Measurements from ENCODE around the gene TTYH1.
A peak's percentile ranks its signal among the peaks of the same experiment; 100 is the strongest.

The TTYH1 gene

DNA sequence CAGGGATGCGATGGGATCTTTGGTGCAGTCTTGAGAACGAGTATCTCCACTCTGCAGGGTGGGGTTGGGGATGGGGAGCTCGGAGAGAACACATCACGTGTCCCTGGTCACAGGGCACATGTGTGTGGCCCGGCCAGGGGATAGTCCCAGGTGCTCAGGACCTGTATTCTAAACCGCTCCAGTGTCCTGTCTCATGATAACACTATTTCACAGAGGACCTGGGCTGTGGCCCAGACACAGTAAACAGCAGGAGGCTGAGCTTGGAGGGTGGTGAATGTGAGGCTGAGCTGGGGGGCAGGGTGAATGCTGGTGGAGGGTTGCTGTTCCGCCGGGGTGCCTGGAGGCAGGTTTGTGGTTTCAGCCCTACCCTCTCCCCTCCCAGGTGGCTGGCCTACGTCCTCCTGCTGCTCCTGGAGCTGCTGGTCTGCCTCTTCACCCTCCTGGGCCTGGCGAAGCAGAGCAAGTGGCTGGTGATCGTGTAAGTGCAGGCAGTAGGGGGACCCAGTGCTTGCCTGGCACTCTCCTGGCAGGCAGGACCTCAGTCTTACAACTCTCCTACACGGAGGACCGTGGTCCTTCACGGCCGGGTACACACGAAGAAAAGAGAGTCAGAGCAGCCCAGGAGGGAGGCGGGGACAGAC is 11.1 kb downstream of the TTYH1 start:
- ATAC-seq, result peak; percentile 7; the same call in 2 of the 3 replicates
- no peak for TF ChIP-seq ISL1 (CRISPR knock-in tag; IDR thresholded peaks at IDR 0.05)

GRCh38 chr19:54427586-54427985 is 12.3 kb downstream of the TTYH1 start:
- no peak for ATAC-seq
- TF ChIP-seq, protein P1, sequence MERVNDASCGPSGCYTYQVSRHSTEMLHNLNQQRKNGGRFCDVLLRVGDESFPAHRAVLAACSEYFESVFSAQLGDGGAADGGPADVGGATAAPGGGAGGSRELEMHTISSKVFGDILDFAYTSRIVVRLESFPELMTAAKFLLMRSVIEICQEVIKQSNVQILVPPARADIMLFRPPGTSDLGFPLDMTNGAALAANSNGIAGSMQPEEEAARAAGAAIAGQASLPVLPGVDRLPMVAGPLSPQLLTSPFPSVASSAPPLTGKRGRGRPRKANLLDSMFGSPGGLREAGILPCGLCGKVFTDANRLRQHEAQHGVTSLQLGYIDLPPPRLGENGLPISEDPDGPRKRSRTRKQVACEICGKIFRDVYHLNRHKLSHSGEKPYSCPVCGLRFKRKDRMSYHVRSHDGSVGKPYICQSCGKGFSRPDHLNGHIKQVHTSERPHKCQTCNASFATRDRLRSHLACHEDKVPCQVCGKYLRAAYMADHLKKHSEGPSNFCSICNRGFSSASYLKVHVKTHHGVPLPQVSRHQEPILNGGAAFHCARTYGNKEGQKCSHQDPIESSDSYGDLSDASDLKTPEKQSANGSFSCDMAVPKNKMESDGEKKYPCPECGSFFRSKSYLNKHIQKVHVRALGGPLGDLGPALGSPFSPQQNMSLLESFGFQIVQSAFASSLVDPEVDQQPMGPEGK (CRISPR knock-in tag; IDR thresholded peaks at IDR 0.05; ENCODE audit: borderline replicate concordance), result no peak
- no peak for TF ChIP-seq ISL1 (CRISPR knock-in tag; IDR thresholded peaks at IDR 0.05)
- no peak for TF ChIP-seq GLIS3 (CRISPR knock-in tag; IDR thresholded peaks at IDR 0.05)
- no peak for TF ChIP-seq ESRRG (CRISPR knock-in tag; IDR thresholded peaks at IDR 0.05)

DNA sequence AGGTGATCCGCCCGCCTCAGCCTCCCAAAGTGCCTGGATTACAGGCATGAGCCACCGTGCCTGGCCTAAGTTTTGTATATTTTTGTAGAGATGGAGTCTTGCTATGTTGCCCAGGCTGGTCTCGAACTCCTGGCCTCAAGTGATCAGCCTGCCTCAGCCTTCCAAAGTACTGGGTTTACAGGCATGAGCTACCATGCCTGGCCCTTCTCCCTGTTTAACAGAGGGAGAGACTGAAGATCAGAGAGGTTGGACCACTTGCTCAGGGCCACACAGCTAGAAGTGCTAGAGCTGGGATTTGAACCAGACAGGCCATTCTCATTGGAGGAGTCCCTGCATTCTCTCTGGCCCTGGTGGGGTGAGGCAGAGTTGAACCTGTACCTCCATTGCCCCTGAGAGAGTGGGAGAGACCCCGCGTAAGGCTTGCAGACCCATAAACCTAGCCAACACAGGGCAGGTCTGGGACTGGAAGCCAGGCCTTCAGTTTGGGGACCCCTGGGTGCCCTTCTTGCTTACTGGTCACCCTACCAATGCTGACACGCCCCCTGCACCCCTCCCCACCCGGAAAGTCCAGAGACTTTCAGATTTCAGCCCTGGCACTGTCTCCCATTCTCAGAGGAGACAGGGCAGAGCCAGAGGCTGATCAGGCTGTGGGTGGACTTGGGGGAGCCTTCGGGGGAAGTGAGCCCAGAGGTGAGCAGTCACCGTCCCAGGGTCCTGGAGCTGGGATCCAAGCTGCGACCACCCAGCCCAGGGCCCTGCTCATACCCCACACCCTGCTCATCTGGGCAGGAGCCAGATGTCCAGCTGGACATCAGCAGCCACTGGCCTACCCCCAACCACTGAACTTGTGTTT is 13.3 kb downstream of the TTYH1 start:
- no peak for ATAC-seq
- TF ChIP-seq CSDC2 (CRISPR knock-in tag; IDR thresholded peaks at IDR 0.05) (no peak), GLIS3 (CRISPR knock-in tag; IDR thresholded peaks at IDR 0.05) (no peak), ZFP3 (CRISPR knock-in tag; IDR thresholded peaks at IDR 0.05) (no peak), OSR1 (CRISPR knock-in tag; IDR thresholded peaks at IDR 0.05) (no peak), ESRRG (CRISPR knock-in tag; IDR thresholded peaks at IDR 0.05) (no peak), TOX (CRISPR knock-in tag; IDR thresholded peaks at IDR 0.05; ENCODE audit: borderline replicate concordance) (no peak), RARB (CRISPR knock-in tag; IDR thresholded peaks at IDR 0.05) (no peak), ZC3H10 (CRISPR knock-in tag; IDR thresholded peaks at IDR 0.05) (no peak), TCF4 (CRISPR knock-in tag; IDR thresholded peaks at IDR 0.05; ENCODE audit: borderline replicate concordance) (no peak), ZNF565 (CRISPR knock-in tag; conservative IDR thresholded peaks at IDR 0.05; ENCODE audit: low read depth) (no peak), ZNF70 (CRISPR knock-in tag; IDR thresholded peaks at IDR 0.05) (no peak), ISL1 (CRISPR knock-in tag; IDR thresholded peaks at IDR 0.05) (no peak), TSHZ2 (CRISPR knock-in tag; IDR thresholded peaks at IDR 0.05) (no peak), POU6F1 (CRISPR knock-in tag; IDR thresholded peaks at IDR 0.05; ENCODE audit: borderline replicate concordance, low read depth) (no peak)
- TF ChIP-seq, protein P1 (CRISPR knock-in tag; IDR thresholded peaks at IDR 0.05; ENCODE audit: borderline replicate concordance), result no peak

GRCh38 chr19:54429176-54429495 is 13.9 kb downstream of the TTYH1 start:
- ATAC-seq, result no peak
- TF ChIP-seq RARB (CRISPR knock-in tag; IDR thresholded peaks at IDR 0.05), result no peak
- TF ChIP-seq ZNF70 (CRISPR knock-in tag; IDR thresholded peaks at IDR 0.05), result no peak
- TF ChIP-seq ZFP3 (CRISPR knock-in tag; IDR thresholded peaks at IDR 0.05), result no peak
- TF ChIP-seq, protein P2, sequence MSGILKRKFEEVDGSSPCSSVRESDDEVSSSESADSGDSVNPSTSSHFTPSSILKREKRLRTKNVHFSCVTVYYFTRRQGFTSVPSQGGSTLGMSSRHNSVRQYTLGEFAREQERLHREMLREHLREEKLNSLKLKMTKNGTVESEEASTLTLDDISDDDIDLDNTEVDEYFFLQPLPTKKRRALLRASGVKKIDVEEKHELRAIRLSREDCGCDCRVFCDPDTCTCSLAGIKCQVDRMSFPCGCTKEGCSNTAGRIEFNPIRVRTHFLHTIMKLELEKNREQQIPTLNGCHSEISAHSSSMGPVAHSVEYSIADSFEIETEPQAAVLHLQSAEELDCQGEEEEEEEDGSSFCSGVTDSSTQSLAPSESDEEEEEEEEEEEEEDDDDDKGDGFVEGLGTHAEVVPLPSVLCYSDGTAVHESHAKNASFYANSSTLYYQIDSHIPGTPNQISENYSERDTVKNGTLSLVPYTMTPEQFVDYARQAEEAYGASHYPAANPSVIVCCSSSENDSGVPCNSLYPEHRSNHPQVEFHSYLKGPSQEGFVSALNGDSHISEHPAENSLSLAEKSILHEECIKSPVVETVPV (CRISPR knock-in tag; IDR thresholded peaks at IDR 0.05), result no peak
- no peak for TF ChIP-seq SNAI2 (CRISPR knock-in tag; IDR thresholded peaks at IDR 0.05)
- no peak for TF ChIP-seq ZNF565 (CRISPR knock-in tag; conservative IDR thresholded peaks at IDR 0.05; ENCODE audit: low read depth)
- no peak for TF ChIP-seq ZC3H10 (CRISPR knock-in tag; IDR thresholded peaks at IDR 0.05)
- TF ChIP-seq, protein P3, sequence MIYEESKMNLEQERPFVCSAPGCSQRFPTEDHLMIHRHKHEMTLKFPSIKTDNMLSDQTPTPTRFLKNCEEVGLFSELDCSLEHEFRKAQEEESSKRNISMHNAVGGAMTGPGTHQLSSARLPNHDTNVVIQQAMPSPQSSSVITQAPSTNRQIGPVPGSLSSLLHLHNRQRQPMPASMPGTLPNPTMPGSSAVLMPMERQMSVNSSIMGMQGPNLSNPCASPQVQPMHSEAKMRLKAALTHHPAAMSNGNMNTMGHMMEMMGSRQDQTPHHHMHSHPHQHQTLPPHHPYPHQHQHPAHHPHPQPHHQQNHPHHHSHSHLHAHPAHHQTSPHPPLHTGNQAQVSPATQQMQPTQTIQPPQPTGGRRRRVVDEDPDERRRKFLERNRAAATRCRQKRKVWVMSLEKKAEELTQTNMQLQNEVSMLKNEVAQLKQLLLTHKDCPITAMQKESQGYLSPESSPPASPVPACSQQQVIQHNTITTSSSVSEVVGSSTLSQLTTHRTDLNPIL (CRISPR knock-in tag; IDR thresholded peaks at IDR 0.05; ENCODE audit: low read depth), result no peak
- no peak for TF ChIP-seq TCF4 (CRISPR knock-in tag; IDR thresholded peaks at IDR 0.05; ENCODE audit: borderline replicate concordance)
- no peak for TF ChIP-seq GLIS3 (CRISPR knock-in tag; IDR thresholded peaks at IDR 0.05)
- no peak for TF ChIP-seq ZFP30 (CRISPR knock-in tag; IDR thresholded peaks at IDR 0.05)
